MCF 10A (cell line): ENCODE data around the gene PIP4P1. TPM values are rescaled to one million over a fixed set of nuclear protein-coding genes. Genes with fewer than 3 reads are reported as not detected.

Experiments used
- BruUV-seq: library from RNA; stranded (reverse); fragments of 400-500 nt; replicated peaks from 2 replicates; lab custom pipeline; 2021; lab: Mats Ljungman, UMichigan
- CTCF ChIA-PET: fragments of 300-600 bp; sonication (Branson Sonifier 250); formaldehyde crosslinking; extraction: SDS; loops from one replicate; lab custom pipeline; 2021; ENCODE audit warnings: antibody characterized with exemption, inconsistent platforms; lab: Yijun Ruan, JAX
- POLR2A ChIA-PET: fragments of 300-600, 350-650 bp; sonication (Branson Sonifier 250); formaldehyde crosslinking; extraction: SDS; loops from one replicate; lab custom pipeline; 2020; ENCODE audit warnings: antibody characterized with exemption, inconsistent platforms; lab: Yijun Ruan, JAX
- DNase-seq: peaks from one replicate; pipeline ENCODE4 v3.0.0-alpha.2; 2018; ENCODE audit not compliant: unreplicated experiment
- H3K27ac Mint-ChIP-seq: one replicate; pipeline ENCODE4 v1.8.0; 2022; ENCODE audit warnings: mild to moderate bottlenecking, low read depth, mixed read lengths; ENCODE audit not compliant: unreplicated experiment
- H3K27me3 Mint-ChIP-seq: one replicate; pipeline ENCODE4 v1.8.0; 2022; ENCODE audit warnings: mixed read lengths; ENCODE audit not compliant: insufficient read depth, unreplicated experiment
- H3K36me3 Mint-ChIP-seq: one replicate; pipeline ENCODE4 v1.8.0; 2022; ENCODE audit warnings: mild to moderate bottlenecking, moderate library complexity, mixed read lengths; ENCODE audit not compliant: insufficient read depth, unreplicated experiment
- H3K4me1 Mint-ChIP-seq: one replicate; pipeline ENCODE4 v1.8.0; 2022; ENCODE audit warnings: mixed read lengths; ENCODE audit not compliant: insufficient read depth, unreplicated experiment
- H3K4me3 Mint-ChIP-seq: one replicate; pipeline ENCODE4 v1.8.0; 2022; ENCODE audit warnings: mild to moderate bottlenecking, moderate library complexity, mixed read lengths; ENCODE audit not compliant: unreplicated experiment
- H3K9me3 Mint-ChIP-seq: one replicate; pipeline ENCODE4 v1.8.0; 2022; ENCODE audit warnings: mixed read lengths; ENCODE audit not compliant: unreplicated experiment
- intact Hi-C: fragments of 100-400 bp; cut with micrococcal nuclease; formaldehyde crosslinking; loops from 2 replicates; pipeline ENCODE4 v1.14.1; 2022
- total RNA-seq: library from RNA; stranded (reverse); gene quantifications from 2 replicates; pipeline ENCODE4 v1.2.3, GENCODE V29; 2022
- TF ChIP-seq, protein P1 (sequence below): fragments of 200-600 bp; IDR thresholded peaks from one replicate; pipeline ENCODE4 v1.8.0; 2022; ENCODE audit warnings: antibody characterized with exemption, mild to moderate bottlenecking; ENCODE audit not compliant: unreplicated experiment

Gene PIP4P1
- total RNA-seq, 1 experiment from 2014 or later, result 22.5 TPM

DNA sequence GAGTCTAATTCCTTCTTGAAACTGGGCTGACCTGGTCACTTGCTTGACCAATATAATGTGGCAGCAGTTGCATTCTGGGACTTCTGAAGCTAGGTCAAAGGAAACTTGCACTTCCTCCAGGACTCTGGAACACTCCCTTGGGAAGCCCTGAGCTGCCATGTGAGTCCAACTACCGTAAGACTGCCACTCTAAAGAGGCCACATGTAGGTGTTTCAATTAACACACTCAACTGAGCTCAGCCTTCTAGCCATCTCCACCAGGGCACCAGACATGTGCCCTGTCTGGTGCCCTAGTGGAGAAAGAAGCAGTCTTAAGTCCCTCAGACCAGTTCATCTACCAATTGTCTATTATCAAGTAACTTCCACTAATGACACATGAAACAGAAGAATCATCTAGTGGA is 41.8 kb downstream of the PIP4P1 start:
- Mint-ChIP-seq H3K36me3 (no peaks in the 10 kb centered on the region), H3K4me1 (no peaks in the 10 kb centered on the region), H3K4me3 (no peak overlapping the region), H3K27me3 (no peaks in the 10 kb centered on the region), H3K27ac (no peak overlapping the region), H3K9me3 (no peaks in the 10 kb centered on the region)
- DNase-seq, result no peak
- ChIA-PET POLR2A (interaction anchor here (0.6 kb wide), 1 partner anchor 1022 kb away, joined by 3 read pairs; no protein-coding TSS in a partner anchor), CTCF (interaction anchor here (1.4 kb wide), 1 partner anchor 277 kb away, joined by 3 read pairs; no protein-coding TSS in a partner anchor)
- intact Hi-C loops, result no loop called here
- no TSS peak for BruUV-seq
- TF ChIP-seq, protein P1, sequence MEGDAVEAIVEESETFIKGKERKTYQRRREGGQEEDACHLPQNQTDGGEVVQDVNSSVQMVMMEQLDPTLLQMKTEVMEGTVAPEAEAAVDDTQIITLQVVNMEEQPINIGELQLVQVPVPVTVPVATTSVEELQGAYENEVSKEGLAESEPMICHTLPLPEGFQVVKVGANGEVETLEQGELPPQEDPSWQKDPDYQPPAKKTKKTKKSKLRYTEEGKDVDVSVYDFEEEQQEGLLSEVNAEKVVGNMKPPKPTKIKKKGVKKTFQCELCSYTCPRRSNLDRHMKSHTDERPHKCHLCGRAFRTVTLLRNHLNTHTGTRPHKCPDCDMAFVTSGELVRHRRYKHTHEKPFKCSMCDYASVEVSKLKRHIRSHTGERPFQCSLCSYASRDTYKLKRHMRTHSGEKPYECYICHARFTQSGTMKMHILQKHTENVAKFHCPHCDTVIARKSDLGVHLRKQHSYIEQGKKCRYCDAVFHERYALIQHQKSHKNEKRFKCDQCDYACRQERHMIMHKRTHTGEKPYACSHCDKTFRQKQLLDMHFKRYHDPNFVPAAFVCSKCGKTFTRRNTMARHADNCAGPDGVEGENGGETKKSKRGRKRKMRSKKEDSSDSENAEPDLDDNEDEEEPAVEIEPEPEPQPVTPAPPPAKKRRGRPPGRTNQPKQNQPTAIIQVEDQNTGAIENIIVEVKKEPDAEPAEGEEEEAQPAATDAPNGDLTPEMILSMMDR, result no peak

DNA sequence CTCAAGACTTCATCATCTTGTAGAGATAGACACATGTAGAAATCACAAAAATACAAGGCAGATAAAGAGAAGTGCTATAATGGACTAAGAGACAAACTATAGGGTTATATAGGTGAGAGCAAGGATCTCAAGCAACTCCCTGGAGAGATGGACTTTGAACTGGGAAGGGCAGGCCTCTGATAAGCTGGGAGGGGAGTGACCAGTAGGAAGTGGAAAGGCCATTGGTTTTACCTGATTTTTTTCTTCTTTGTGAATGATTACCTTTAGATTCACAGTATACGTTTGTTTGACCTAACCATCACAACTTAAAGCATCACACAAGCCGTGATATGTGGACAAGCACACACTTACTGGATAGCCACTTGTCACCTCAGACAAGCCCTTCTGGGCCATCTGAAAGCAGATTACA is 42.7 kb downstream of the PIP4P1 start:
- H3K27me3 Mint-ChIP-seq, result no peaks in the 10 kb centered on the region
- no TSS peak for BruUV-seq
- H3K27ac Mint-ChIP-seq, result no peak overlapping the region
- H3K9me3 Mint-ChIP-seq, result no peaks in the 10 kb centered on the region
- DNase-seq, result no peak
- H3K36me3 Mint-ChIP-seq, result no peaks in the 10 kb centered on the region
- no peak overlapping the region for H3K4me3 Mint-ChIP-seq
- TF ChIP-seq, protein P1, result no peak
- ChIA-PET CTCF (interaction anchor here (1.4 kb wide), 1 partner anchor 278 kb away, joined by 3 read pairs; no protein-coding TSS in a partner anchor), POLR2A (interaction anchor here (1.3 kb wide), 1 partner anchor 36 kb away, joined by 6 read pairs; the partner anchor contains the start of genes APEX1 and OSGEP)
- intact Hi-C loops, result no loop called here
- no peaks in the 10 kb centered on the region for H3K4me1 Mint-ChIP-seq

DNA sequence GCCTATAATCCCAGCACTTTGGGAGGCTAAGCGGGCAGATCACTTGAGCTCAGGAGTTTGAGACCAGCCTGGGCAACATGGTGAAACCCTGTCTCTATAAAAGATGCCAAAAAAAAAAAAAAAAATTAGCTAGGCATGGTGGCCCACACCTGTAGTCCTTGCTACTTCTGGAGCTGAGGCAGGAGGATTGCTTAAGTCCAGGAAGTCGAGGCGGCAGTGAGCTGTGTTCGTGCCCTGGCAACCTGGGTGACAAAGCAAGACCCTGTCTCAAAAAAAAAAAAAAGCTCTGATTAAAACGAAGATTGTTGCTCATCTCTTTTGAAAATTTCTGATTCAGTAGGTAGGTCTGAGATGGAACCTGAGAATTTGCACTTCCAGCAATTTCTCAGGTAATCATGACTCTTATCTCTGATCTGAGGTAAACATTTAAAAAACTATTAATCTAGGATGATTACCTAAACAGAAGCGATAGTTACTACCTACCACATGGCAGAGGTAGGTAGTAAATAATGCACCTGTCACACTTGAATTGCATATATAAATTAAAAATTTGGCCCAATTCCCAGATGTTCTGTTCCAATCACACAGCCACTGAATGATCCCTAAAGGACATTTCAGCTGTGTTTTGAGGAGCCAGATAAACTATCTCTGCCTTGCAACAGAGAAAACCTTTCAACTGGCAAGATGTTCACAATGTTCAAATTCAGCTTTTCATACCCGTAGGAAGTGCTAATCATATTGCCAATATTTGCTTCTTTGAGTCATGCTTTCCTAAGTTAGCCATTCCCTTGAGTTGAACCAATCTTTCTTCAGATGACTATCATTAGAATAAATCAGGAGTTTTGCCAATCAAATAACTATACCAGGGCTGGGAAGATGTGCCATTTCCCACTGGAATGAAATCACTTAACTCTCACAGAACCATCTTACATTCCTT is 43.7 kb downstream of the PIP4P1 start:
- intact Hi-C loops, result no loop called here
- Mint-ChIP-seq H3K4me3 (no peak overlapping the region), H3K27ac (no peak overlapping the region), H3K9me3 (no peaks in the 10 kb centered on the region), H3K36me3 (no peaks in the 10 kb centered on the region), H3K27me3 (no peaks in the 10 kb centered on the region), H3K4me1 (no peaks in the 10 kb centered on the region)
- no TSS peak for BruUV-seq
- POLR2A ChIA-PET, result interaction anchor here (0.6 to 1.3 kb wide), 3 partner anchors 37 to 266 kb away, joined by 3 to 6 read pairs (median 3); partner anchors contain the start of genes APEX1 and OSGEP
- TF ChIP-seq, protein P1, result no peak
- DNase-seq, result no peak
- CTCF ChIA-PET, result interaction anchor here (0.6 to 1.4 kb wide), 5 partner anchors 34 to 827 kb away, joined by 3 read pairs; no protein-coding TSS in a partner anchor

DNA sequence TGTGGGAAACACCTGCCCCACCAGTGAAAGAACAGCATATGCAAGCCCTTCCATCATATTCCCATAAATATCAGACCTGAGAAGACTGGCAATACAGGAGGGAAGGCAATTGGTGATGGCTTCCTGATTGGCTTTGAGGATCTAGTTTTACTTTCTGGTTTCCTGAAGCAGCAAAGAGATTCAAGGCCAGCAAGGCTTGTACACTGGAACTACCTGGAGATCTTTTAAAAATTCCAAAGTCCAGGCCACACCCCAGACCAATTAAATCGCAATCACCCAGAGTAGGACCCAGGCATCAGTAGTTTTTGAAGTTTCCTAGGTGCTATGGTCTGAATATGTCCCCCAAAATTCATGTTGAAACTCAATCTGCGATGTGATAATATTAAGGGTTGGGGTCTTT is 45.0 kb downstream of the PIP4P1 start:
- H3K4me3 Mint-ChIP-seq, result no peak overlapping the region
- TF ChIP-seq, protein P1, result no peak
- ChIA-PET CTCF (interaction anchor here (0.6 to 3.8 kb wide), 18 partner anchors 8 to 1759 kb away, joined by 3 to 30 read pairs (median 4); partner anchors contain the start of genes APEX1, OSGEP and PNP), POLR2A (interaction anchor here (1.0 to 5.6 kb wide), 2 partner anchors 38 to 54 kb away, joined by 4 to 77 read pairs; partner anchors contain the start of genes APEX1 and OSGEP)
- no peak for DNase-seq
- no peaks in the 10 kb centered on the region for H3K9me3 Mint-ChIP-seq
- H3K4me1 Mint-ChIP-seq, result no peaks in the 10 kb centered on the region
- no peak overlapping the region for H3K27ac Mint-ChIP-seq
- intact Hi-C loops, result no loop called here
- no TSS peak for BruUV-seq
- no peaks in the 10 kb centered on the region for H3K36me3 Mint-ChIP-seq
- no peaks in the 10 kb centered on the region for H3K27me3 Mint-ChIP-seq
